ENCODE data around the gene DLGAP1.

DNA sequence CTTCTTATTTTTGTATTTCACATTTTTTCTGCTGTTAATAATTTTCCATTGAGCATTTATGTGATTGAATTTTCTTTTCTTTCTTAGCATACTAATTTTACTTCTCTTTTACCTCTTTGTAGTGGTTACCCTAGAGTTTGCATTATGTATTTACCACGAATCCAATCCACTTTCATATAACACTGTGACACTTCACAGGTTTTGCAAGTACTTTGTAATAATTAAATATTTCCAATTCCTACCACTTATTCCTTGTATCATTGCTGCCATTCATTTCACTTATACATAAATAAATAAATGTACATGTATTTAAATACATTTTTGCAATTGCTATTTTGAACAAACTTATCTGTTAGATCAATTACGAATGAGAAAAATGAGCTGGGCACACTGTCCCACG lies 894.4 kb downstream of the DLGAP1 start:
- TF ChIP-seq, protein P1, sequence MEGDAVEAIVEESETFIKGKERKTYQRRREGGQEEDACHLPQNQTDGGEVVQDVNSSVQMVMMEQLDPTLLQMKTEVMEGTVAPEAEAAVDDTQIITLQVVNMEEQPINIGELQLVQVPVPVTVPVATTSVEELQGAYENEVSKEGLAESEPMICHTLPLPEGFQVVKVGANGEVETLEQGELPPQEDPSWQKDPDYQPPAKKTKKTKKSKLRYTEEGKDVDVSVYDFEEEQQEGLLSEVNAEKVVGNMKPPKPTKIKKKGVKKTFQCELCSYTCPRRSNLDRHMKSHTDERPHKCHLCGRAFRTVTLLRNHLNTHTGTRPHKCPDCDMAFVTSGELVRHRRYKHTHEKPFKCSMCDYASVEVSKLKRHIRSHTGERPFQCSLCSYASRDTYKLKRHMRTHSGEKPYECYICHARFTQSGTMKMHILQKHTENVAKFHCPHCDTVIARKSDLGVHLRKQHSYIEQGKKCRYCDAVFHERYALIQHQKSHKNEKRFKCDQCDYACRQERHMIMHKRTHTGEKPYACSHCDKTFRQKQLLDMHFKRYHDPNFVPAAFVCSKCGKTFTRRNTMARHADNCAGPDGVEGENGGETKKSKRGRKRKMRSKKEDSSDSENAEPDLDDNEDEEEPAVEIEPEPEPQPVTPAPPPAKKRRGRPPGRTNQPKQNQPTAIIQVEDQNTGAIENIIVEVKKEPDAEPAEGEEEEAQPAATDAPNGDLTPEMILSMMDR (IDR thresholded peaks at IDR 0.05 in 8 of 11, conservative IDR thresholded peaks at IDR 0.05 in 3 of 11): no peak
- TF ChIP-seq POLR2A (IDR thresholded peaks at IDR 0.05) (no peak), POLR2AphosphoS5 (IDR thresholded peaks at IDR 0.05) (no peak)

All from spleen (tissue), 7 donors.